HepG2 (cell line): ENCODE measurements around the gene SETD2. TPM values are rescaled to one million over a fixed set of nuclear protein-coding genes. Genes with fewer than 3 reads are reported as not detected.

Experiments
- ATAC-seq: fragments of 200-7000 bp; cut with Tn5 transposase; 3 replicates; pipeline ENCODE4 v1.9.1; 2020; ENCODE audit warnings: mild to moderate bottlenecking, moderate library complexity
- BruUV-seq: library from RNA; stranded (reverse); fragments of 400-500 nt; replicated peaks from 2 replicates; lab custom pipeline; 2021; lab: Mats Ljungman, UMichigan
- CTCF ChIA-PET: fragments of 300-600 bp; formaldehyde crosslinking; extraction: SDS; loops from one replicate; lab custom pipeline; 2021; ENCODE audit warnings: low total read pairs, inconsistent platforms, low intra/inter-chr PET ratio; lab: Yijun Ruan, JAX
- POLR2A ChIA-PET: fragments of 350-600 bp; sonication (Branson Sonifier 250); formaldehyde crosslinking; loops from one replicate; lab custom pipeline; 2020; ENCODE audit warnings: antibody characterized with exemption, inconsistent platforms; lab: Yijun Ruan, JAX
- DNase-seq: peaks from one replicate; pipeline ENCODE4 v3.0.0-alpha.2; 2015; ENCODE audit warnings: low spot score
- FAIRE-seq: peaks from 3 replicates; lab custom pipeline; 2011; peaks lifted over from hg19 to GRCh38; lab: Jason Lieb, UNC
- H2AFZ ChIP-seq: one replicate; pipeline ENCODE4 v1.6.1; 2011; ENCODE audit warnings: low read length, inconsistent platforms
- H3K27ac ChIP-seq: fragments of 300-600 bp; 3 replicates; pipeline ENCODE4 v1.8.0; 2011; ENCODE audit warnings: mixed run types, mild to moderate bottlenecking, mixed read lengths, low read length, inconsistent platforms; ENCODE audit not compliant: insufficient read depth; ENCODE audit errors: extremely low read length
- H3K27me3 ChIP-seq, 2 experiments: fragments of 200-600 bp in 1 of 2; 2 replicates in 1 of 2; 3 replicates in 1 of 2; pipeline versions ENCODE4 v1.6.0 to v1.8.0; 2011; ENCODE audit warnings: low read length in 2 of 2, mild to moderate bottlenecking in 2 of 2, moderate library complexity in 2 of 2, inconsistent platforms in 1 of 2; ENCODE audit not compliant: insufficient read depth in 2 of 2, control insufficient read depth in 1 of 2
- H3K36me3 ChIP-seq, 2 experiments: fragments of 200-600 bp in 1 of 2; replicated peaks in 1 of 2; 2 replicates in 1 of 2; 3 replicates in 1 of 2; pipeline versions ENCODE4 v1.5.1 to v1.8.0; 2011; ENCODE audit warnings: low read length in 2 of 2, inconsistent platforms in 1 of 2; ENCODE audit not compliant: insufficient read depth in 2 of 2, control insufficient read depth in 1 of 2
- H3K4me1 ChIP-seq: 2 replicates; pipeline ENCODE4 v1.5.1; 2012; ENCODE audit warnings: low read length, inconsistent platforms; ENCODE audit not compliant: insufficient read depth
- H3K4me2 ChIP-seq: 2 replicates; pipeline ENCODE4 v1.6.0; 2011; ENCODE audit warnings: low read depth, low read length, inconsistent platforms
- H3K4me3 ChIP-seq, 3 experiments: fragments of 200-600 bp in 1 of 3; sonication (generic), shearing (Covaris generic) in 1 of 3; replicated peaks in 1 of 3; 2 replicates each; pipeline ENCODE4 v1.5.1; 2011 to 2016; ENCODE audit warnings: low read length in 3 of 3, inconsistent platforms in 2 of 3, low read depth in 2 of 3, mild to moderate bottlenecking in 2 of 3, control low read depth in 1 of 3, mixed read lengths in 1 of 3; ENCODE audit not compliant: insufficient read depth in 1 of 3
- H3K79me2 ChIP-seq: one replicate; pipeline ENCODE4 v1.6.1; 2011; ENCODE audit warnings: low read length, inconsistent platforms; ENCODE audit not compliant: insufficient read depth
- H3K9ac ChIP-seq: 2 replicates; pipeline ENCODE4 v1.6.0; 2011; ENCODE audit warnings: mild to moderate bottlenecking, low read depth, low read length, inconsistent platforms; ENCODE audit not compliant: insufficient read depth
- H3K9me3 ChIP-seq: 2 replicates; pipeline ENCODE4 v1.5.1; 2012; ENCODE audit warnings: mild to moderate bottlenecking, low read length
- H4K20me1 ChIP-seq: 2 replicates; pipeline ENCODE4 v1.6.0; 2011; ENCODE audit warnings: inconsistent platforms, mild to moderate bottlenecking, low read length, moderate library complexity; ENCODE audit not compliant: insufficient read depth
- AGO2 ChIP-seq: fragments of 200-400 bp; formaldehyde crosslinking; optimal IDR thresholded peaks from 2 replicates; pipeline ENCODE3; 2017; ENCODE audit warnings: mild to moderate bottlenecking, low read depth, low read length, moderate library complexity
- KLF12 ChIP-seq: sonication (generic); formaldehyde crosslinking; IDR thresholded peaks from 2 replicates; pipeline ENCODE4 v1.4.0; 2020; ENCODE audit warnings: missing genetic modification reagents, borderline replicate concordance
- MED13 ChIP-seq: sonication (generic); formaldehyde crosslinking; IDR thresholded peaks from 2 replicates; pipeline ENCODE4 v1.5.0; 2020; ENCODE audit warnings: missing genetic modification reagents
- MTF2 ChIP-seq: sonication (generic); formaldehyde crosslinking; IDR thresholded peaks from 2 replicates; pipeline ENCODE4 v1.5.0; 2020; ENCODE audit warnings: missing genetic modification reagents, borderline replicate concordance
- NCOA1 ChIP-seq: sonication (generic); formaldehyde crosslinking; IDR thresholded peaks from 2 replicates; pipeline ENCODE4 v1.9.0; 2021; ENCODE audit warnings: missing genetic modification reagents
- NFYB ChIP-seq: sonication (generic); formaldehyde crosslinking; IDR thresholded peaks from 2 replicates; pipeline ENCODE4 v1.4.0; 2020; ENCODE audit warnings: missing genetic modification reagents
- NFYC ChIP-seq: IDR thresholded peaks from 2 replicates; pipeline ENCODE4 v1.6.1; 2016; ENCODE audit warnings: missing genetic modification reagents, missing compliant biosample characterization
- RAD21 ChIP-seq: fragments of 450-650 bp; formaldehyde crosslinking; IDR thresholded peaks from 2 replicates; pipeline ENCODE4 v1.5.0; 2020; ENCODE audit warnings: mild to moderate bottlenecking
- RBM22 ChIP-seq: fragments of 200-400 bp; formaldehyde crosslinking; optimal IDR thresholded peaks from 2 replicates; pipeline ENCODE3; 2017; ENCODE audit warnings: mild to moderate bottlenecking, low read length, moderate library complexity
- SMC3 ChIP-seq: IDR thresholded peaks from 2 replicates; pipeline ENCODE4 v1.6.1; 2011; ENCODE audit warnings: low read length, improper control_type of control experiment
- ZNF260 ChIP-seq: sonication (generic); formaldehyde crosslinking; IDR thresholded peaks from 2 replicates; pipeline ENCODE4 v1.4.0; 2020; ENCODE audit warnings: missing genetic modification reagents, low read depth, mild to moderate bottlenecking, borderline replicate concordance
- ZNF432 ChIP-seq: sonication (generic); formaldehyde crosslinking; IDR thresholded peaks from 2 replicates; pipeline ENCODE4 v1.5.0; 2020; ENCODE audit warnings: missing genetic modification reagents, mild to moderate bottlenecking, borderline replicate concordance
- ZNF547 ChIP-seq: sonication (generic); formaldehyde crosslinking; IDR thresholded peaks from 2 replicates; pipeline ENCODE4 v1.5.1; 2020; ENCODE audit warnings: mild to moderate bottlenecking, missing genetic modification reagents
- ZNF550 ChIP-seq: sonication (generic); formaldehyde crosslinking; IDR thresholded peaks from 2 replicates; pipeline ENCODE4 v1.4.0; 2020; ENCODE audit warnings: mild to moderate bottlenecking, missing genetic modification reagents, borderline replicate concordance
- ZNF672 ChIP-seq: sonication (generic); formaldehyde crosslinking; IDR thresholded peaks from 2 replicates; pipeline ENCODE4 v1.8.1; 2022; ENCODE audit warnings: missing genetic modification reagents
- ZNF790 ChIP-seq: sonication (generic); formaldehyde crosslinking; IDR thresholded peaks from 2 replicates; pipeline ENCODE4 v1.8.0; 2022; ENCODE audit warnings: missing genetic modification reagents, mild to moderate bottlenecking, borderline replicate concordance
- ZNF879 ChIP-seq: sonication (generic); formaldehyde crosslinking; IDR thresholded peaks from 2 replicates; pipeline ENCODE4 v1.8.1; 2023; ENCODE audit warnings: missing genetic modification reagents
- ZSCAN5A ChIP-seq: sonication (generic); formaldehyde crosslinking; IDR thresholded peaks from 2 replicates; pipeline ENCODE4 v1.8.0; 2022; ENCODE audit warnings: mild to moderate bottlenecking, missing genetic modification reagents, borderline replicate concordance
- WGBS: methylation state at CpG from one replicate; pipeline ENCODE4 v1.1.6; 2017; ENCODE audit warnings: low lambda C conversion rate; 5-methylcytosine and 5-hydroxymethylcytosine counted together
- in situ Hi-C: cut with HindIII; loops from 2 replicates; pipeline ENCODE4 v1.10.0; 2017; ENCODE audit warnings: low pct_unique_long_range_greater_than_20kb; ENCODE audit not compliant: extremely low pct_ligation_motif_present
- intact Hi-C: fragments of 100-400 bp; cut with micrococcal nuclease; formaldehyde crosslinking; loops from one replicate; pipeline ENCODE4 v1.10.0; 2022; ENCODE audit not compliant: unreplicated experiment
- polyA plus RNA-seq, 8 experiments: library from polyadenylated mRNA; depleted of rRNA in 3 of 8; stranded (reverse) in 7 of 8; unstranded in 1 of 8; fragments of >200 nt; fragmentation: Illumina TruSeq in 4 of 8; extraction: Trizol in 4 of 8; gene quantifications; 2 replicates each; pipeline versions ENCODE4 v1.2.1 to v1.2.3, GENCODE V29; 2011 to 2016; ENCODE audit warnings: low read depth in 4 of 8, missing spikeins in 1 of 8, mixed read lengths in 1 of 8; ENCODE audit not compliant: insufficient read depth in 1 of 8
- total RNA-seq, 5 experiments: library from RNA; depleted of rRNA; stranded (reverse); fragments of >200 nt; fragmentation: Illumina TruSeq; extraction: Trizol; gene quantifications; 2 replicates each; pipeline ENCODE4 v1.2.3, GENCODE V29; 2016; ENCODE audit warnings: low read depth in 1 of 5
- TF ChIP-seq, protein P1 (sequence below): sonication (generic); formaldehyde crosslinking; IDR thresholded peaks from 2 replicates; pipeline ENCODE4 v1.4.0; 2020; ENCODE audit warnings: missing genetic modification reagents

SETD2 gene
- total and polyA plus RNA-seq, 2 of the 13 experiments (the other 11 are each of a cell fraction or from before 2014, with no cell fraction given), result 14.2 to 24.2 TPM

GRCh38 chr3:47013231-47013630, 150.7 kb downstream of the SETD2 start (continued):
- TF ChIP-seq MED13 (CRISPR knock-in tag) (no peak), MTF2 (CRISPR knock-in tag) (no peak), ZNF672 (CRISPR knock-in tag) (no peak), NCOA1 (CRISPR knock-in tag) (no peak), ZNF260 (CRISPR knock-in tag) (no peak), NFYB (CRISPR knock-in tag) (no peak), ZNF550 (CRISPR knock-in tag) (no peak), ZNF790 (no peak)

DNA sequence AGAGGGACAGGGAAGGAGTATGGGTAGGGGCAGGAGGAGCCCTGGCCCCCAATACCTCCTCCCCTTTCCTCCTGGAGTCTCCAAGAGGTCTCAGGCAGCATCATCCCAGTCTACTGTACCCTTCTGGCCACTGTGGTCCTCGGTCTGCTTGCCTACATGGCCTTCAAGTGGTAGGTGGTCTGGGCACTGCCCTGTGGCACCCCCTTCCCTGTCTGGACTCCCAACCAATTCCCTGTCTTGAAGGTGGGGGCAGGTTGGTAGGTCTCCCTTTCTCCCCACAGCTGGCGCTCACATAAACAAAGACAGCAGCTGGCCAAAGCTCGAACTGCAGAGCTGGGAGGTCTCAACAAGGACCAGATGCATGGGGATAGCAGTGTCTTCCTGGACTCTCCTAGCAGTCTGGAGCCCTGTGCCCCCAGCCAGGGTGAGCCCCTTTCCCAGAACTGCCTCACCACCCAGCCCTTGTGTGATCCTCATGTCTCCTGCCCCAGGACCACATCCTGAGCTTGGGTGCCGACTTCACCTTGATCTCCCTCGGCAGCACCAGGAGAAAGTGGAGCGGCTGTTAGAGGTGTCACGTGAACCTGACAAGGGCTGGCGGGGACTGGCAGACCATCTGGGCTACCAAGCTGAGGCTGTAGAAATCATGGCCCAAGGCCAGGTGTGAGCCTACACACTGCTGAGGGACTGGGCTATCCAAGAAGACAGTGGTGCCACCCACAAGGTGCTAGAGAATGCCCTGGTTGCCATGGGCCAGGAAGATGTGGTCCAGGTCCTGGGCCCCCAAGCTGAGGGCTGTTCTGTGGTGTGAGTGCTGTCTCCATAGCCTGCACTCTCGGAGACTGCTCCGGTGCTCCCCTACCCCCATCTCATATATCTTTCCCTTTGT, 151.3 kb downstream of the SETD2 start:
- no peaks in the 10 kb centered on the region for H3K27me3 ChIP-seq
- intact Hi-C loops, result loop anchor here (10.0 kb wide), 1 partner anchor 52 kb away; no protein-coding TSS in a partner anchor
- H2AFZ ChIP-seq, result no peak overlapping the region
- no peak overlapping the region for H3K9ac ChIP-seq
- no peak for FAIRE-seq
- peaks cover 12 to 27% of the 10 kb centered on the region in 2 experiments for H3K36me3 ChIP-seq
- no peaks in the 10 kb centered on the region for H3K79me2 ChIP-seq
- peak; percentile 11 for ATAC-seq
- no TSS peak for BruUV-seq
- TF ChIP-seq SMC3, result no peak
- TF ChIP-seq, protein P1, sequence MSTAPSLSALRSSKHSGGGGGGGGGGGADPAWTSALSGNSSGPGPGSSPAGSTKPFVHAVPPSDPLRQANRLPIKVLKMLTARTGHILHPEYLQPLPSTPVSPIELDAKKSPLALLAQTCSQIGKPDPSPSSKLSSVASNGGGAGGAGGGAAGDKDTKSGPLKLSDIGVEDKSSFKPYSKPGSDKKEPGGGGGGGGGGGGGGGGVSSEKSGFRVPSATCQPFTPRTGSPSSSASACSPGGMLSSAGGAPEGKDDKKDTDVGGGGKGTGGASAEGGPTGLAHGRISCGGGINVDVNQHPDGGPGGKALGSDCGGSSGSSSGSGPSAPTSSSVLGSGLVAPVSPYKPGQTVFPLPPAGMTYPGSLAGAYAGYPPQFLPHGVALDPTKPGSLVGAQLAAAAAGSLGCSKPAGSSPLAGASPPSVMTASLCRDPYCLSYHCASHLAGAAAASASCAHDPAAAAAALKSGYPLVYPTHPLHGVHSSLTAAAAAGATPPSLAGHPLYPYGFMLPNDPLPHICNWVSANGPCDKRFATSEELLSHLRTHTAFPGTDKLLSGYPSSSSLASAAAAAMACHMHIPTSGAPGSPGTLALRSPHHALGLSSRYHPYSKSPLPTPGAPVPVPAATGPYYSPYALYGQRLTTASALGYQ (CRISPR knock-in tag), result no peak
- TF ChIP-seq KLF12 (CRISPR knock-in tag), result no peak
- TF ChIP-seq RAD21 (CRISPR knock-in tag), result no peak
- no peak for TF ChIP-seq NFYC (CRISPR knock-in tag)
- no peak for TF ChIP-seq ZNF432 (CRISPR knock-in tag)
- peak; percentile 44 for TF ChIP-seq RBM22
- no peak for TF ChIP-seq ZSCAN5A
- TF ChIP-seq ZNF879 (CRISPR knock-in tag), result no peak
- TF ChIP-seq ZNF547 (CRISPR knock-in tag), result no peak
- TF ChIP-seq AGO2, result peak; percentile 54
- TF ChIP-seq, all 625 proteins: peak for 2
- ChIA-PET POLR2A (no interaction called here), CTCF (no interaction called here)
- Histone ChIP-seq H3K4me2 (no peak overlapping the region), H3K4me3 (no peak overlapping the region), H3K9me3 (no peaks in the 10 kb centered on the region), H3K27ac (no peak overlapping the region), H4K20me1 (no peaks in the 10 kb centered on the region), H3K4me1 (peaks cover 16% of the 10 kb centered on the region)
- no peak for DNase-seq
- WGBS, result 92% methylated on average over 8 of the region's 10 CpGs
- in situ Hi-C loops, result no loop called here
